GM19099 (cell line): ENCODE data around the gene CLCN3.

ENCODE experiments used
- POLR2A ChIP-seq: IDR thresholded peaks from 3 replicates; pipeline ENCODE4 v1.6.1; 2011; ENCODE audit warnings: low read depth; ENCODE audit not compliant: insufficient read length; ENCODE audit errors: extremely low read depth

The CLCN3 gene

GRCh38 chr4:169662206-169662605 is 41.8 kb downstream of the CLCN3 start:
- TF ChIP-seq POLR2A, result no peak

GRCh38 chr4:169663402-169663801 is 43.0 kb downstream of the CLCN3 start:
- no peak for TF ChIP-seq POLR2A

GRCh38 chr4:169663831-169664230 is 43.5 kb downstream of the CLCN3 start:
- TF ChIP-seq POLR2A, result no peak

GRCh38 chr4:169664615-169665014 is 44.2 kb downstream of the CLCN3 start:
- no peak for TF ChIP-seq POLR2A

GRCh38 chr4:169665046-169665737 is 44.8 kb downstream of the CLCN3 start:
- TF ChIP-seq POLR2A, result no peak

- TF ChIP-seq POLR2A, result no peak
Observed at GRCh38 chr4:169668069-169668721, 47.8 kb downstream of the CLCN3 start.

GRCh38 chr4:169675825-169676224 is 55.4 kb downstream of the CLCN3 start:
- no peak for TF ChIP-seq POLR2A

GRCh38 chr4:169677150-169677748 is 56.9 kb downstream of the CLCN3 start:
- TF ChIP-seq POLR2A, result no peak

- TF ChIP-seq POLR2A, result no peak
Observed at GRCh38 chr4:169682372-169683047, 62.1 kb downstream of the CLCN3 start.

GRCh38 chr4:169689681-169690080 is 69.3 kb downstream of the CLCN3 start:
- TF ChIP-seq POLR2A, result no peak

- TF ChIP-seq POLR2A, result no peak
Observed at GRCh38 chr4:169690787-169691186, 70.4 kb downstream of the CLCN3 start.

- TF ChIP-seq POLR2A, result no peak
Observed at GRCh38 chr4:169698331-169698730, 78.0 kb downstream of the CLCN3 start.

- TF ChIP-seq POLR2A, result no peak
Observed at GRCh38 chr4:169707958-169708643, 87.7 kb downstream of the CLCN3 start.

- no peak for TF ChIP-seq POLR2A
Observed at GRCh38 chr4:169715826-169716225, 95.4 kb downstream of the CLCN3 start.

GRCh38 chr4:169716677-169717076 is 96.3 kb downstream of the CLCN3 start:
- TF ChIP-seq POLR2A, result no peak
